Bronchial epithelial cell (primary cell): Measurements from ENCODE around the gene FHDC1. TPM values are rescaled to one million over a fixed set of nuclear protein-coding genes. Genes with fewer than 3 reads are reported as not detected.
A peak's percentile ranks its signal among the peaks of the same experiment; 100 is the strongest.

Experiments used
- DNase-seq: peaks from one replicate; pipeline ENCODE4 v3.0.0-alpha.2; 2010; ENCODE audit warnings: low read depth
- FAIRE-seq: peaks from 2 replicates; lab custom pipeline; 2011; peaks lifted over from hg19 to GRCh38; lab: Jason Lieb, UNC
- H3K27me3 ChIP-seq: 2 replicates; pipeline ENCODE4 v1.5.1; 2011; ENCODE audit warnings: low read length; ENCODE audit not compliant: control insufficient read depth, insufficient read depth
- H3K36me3 ChIP-seq: 2 replicates; pipeline ENCODE4 v1.5.1; 2011; ENCODE audit warnings: low read length; ENCODE audit not compliant: control insufficient read depth, insufficient read depth
- H3K4me3 ChIP-seq: 2 replicates; pipeline ENCODE4 v1.5.1; 2011; ENCODE audit warnings: mild to moderate bottlenecking, low read depth, low read length, control low read depth
- total RNA-seq: library from RNA; depleted of rRNA; stranded (reverse); fragments of >200 nt; gene quantifications from 2 replicates; pipeline ENCODE4 v1.2.1, GENCODE V29; 2014
- TF ChIP-seq, protein P1 (sequence below): IDR thresholded peaks from 2 replicates; pipeline ENCODE4 v1.5.1; 2011; ENCODE audit warnings: mild to moderate bottlenecking, moderate library complexity, low read length, control low read depth, inconsistent platforms; ENCODE audit not compliant: insufficient read depth, severe bottlenecking

FHDC1 gene
- total RNA-seq, 1 donor from 2014 or later: 0.53 TPM

GRCh38 chr4:153021276-153021675 lies 85.2 kb downstream of the FHDC1 start:
- TF ChIP-seq, protein P1, sequence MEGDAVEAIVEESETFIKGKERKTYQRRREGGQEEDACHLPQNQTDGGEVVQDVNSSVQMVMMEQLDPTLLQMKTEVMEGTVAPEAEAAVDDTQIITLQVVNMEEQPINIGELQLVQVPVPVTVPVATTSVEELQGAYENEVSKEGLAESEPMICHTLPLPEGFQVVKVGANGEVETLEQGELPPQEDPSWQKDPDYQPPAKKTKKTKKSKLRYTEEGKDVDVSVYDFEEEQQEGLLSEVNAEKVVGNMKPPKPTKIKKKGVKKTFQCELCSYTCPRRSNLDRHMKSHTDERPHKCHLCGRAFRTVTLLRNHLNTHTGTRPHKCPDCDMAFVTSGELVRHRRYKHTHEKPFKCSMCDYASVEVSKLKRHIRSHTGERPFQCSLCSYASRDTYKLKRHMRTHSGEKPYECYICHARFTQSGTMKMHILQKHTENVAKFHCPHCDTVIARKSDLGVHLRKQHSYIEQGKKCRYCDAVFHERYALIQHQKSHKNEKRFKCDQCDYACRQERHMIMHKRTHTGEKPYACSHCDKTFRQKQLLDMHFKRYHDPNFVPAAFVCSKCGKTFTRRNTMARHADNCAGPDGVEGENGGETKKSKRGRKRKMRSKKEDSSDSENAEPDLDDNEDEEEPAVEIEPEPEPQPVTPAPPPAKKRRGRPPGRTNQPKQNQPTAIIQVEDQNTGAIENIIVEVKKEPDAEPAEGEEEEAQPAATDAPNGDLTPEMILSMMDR: no peak
- no peaks in the 10 kb centered on the region for H3K27me3 ChIP-seq
- FAIRE-seq (no peak), DNase-seq (no peak)
- no peak overlapping the region for H3K4me3 ChIP-seq
- no peaks in the 10 kb centered on the region for H3K36me3 ChIP-seq

GRCh38 chr4:153022241-153022715 lies 86.2 kb downstream of the FHDC1 start:
- no peak overlapping the region for H3K4me3 ChIP-seq
- TF ChIP-seq, protein P1: no peak
- no peaks in the 10 kb centered on the region for H3K27me3 ChIP-seq
- DNase-seq: peak; percentile 21
- peak; percentile 28 for FAIRE-seq
- H3K36me3 ChIP-seq: no peaks in the 10 kb centered on the region

DNA sequence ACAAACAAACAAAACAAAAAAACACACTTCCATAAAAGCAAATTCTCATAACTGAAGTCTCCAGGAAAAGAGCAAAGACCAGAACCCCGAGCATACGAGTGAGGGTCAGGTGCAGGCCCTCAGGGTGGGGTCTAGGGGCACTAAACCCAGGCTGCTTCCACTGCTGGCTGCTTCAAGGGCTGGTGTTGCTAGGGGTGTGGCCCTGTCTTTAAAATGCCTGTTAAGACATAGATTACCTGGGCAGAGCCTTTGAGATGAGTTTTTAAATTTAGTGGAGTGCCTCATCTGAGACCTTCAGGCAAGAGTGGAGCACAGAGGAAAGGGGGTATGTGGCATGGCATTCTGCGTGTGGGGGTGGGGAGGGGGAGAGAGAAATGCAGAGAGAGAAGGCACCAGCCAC lies 87.0 kb downstream of the FHDC1 start:
- no peaks in the 10 kb centered on the region for H3K27me3 ChIP-seq
- TF ChIP-seq, protein P1: no peak
- DNase-seq (peak; percentile 34), FAIRE-seq (no peak)
- no peak overlapping the region for H3K4me3 ChIP-seq
- H3K36me3 ChIP-seq: no peaks in the 10 kb centered on the region

- FAIRE-seq (peak; percentile 89), DNase-seq (peak; percentile 93)
- no peaks in the 10 kb centered on the region for H3K27me3 ChIP-seq
- no peak overlapping the region for H3K4me3 ChIP-seq
- TF ChIP-seq, protein P1: no peak
- H3K36me3 ChIP-seq: no peaks in the 10 kb centered on the region
Observed at GRCh38 chr4:153023692-153024394, 87.7 kb downstream of the FHDC1 start.

GRCh38 chr4:153024466-153024865 lies 88.3 kb downstream of the FHDC1 start:
- TF ChIP-seq, protein P1: no peak
- Histone ChIP-seq H3K36me3 (no peaks in the 10 kb centered on the region), H3K4me3 (no peak overlapping the region), H3K27me3 (no peaks in the 10 kb centered on the region)
- FAIRE-seq (no peak), DNase-seq (peak; percentile 61)

GRCh38 chr4:153025406-153025805 lies 89.3 kb downstream of the FHDC1 start:
- no peak overlapping the region for H3K4me3 ChIP-seq
- no peak for FAIRE-seq

More at GRCh38 chr4:153025406-153025805, 89.3 kb downstream of the FHDC1 start:
- no peak for DNase-seq
- TF ChIP-seq, protein P1: no peak
- no peaks in the 10 kb centered on the region for H3K27me3 ChIP-seq
- no peaks in the 10 kb centered on the region for H3K36me3 ChIP-seq
